Measurements from ENCODE around the gene TTC21A.

Gene TTC21A

DNA sequence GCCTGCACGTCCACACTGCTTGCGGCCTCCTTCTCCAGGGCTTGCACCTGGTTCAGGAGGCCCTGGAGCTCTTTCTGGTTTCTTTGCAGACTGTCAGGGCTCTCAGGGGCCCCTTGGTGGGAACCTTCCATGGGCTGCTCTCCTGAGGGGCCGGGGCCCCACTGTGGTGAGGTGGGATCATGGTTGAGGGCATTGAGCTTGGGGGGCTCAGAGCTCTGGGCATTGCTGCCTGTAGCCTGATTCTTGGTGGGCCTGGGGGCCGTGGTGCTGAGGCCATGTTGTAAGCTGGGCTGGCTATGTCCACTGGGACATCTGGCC lies 77.4 kb downstream of the TTC21A start:
- TF ChIP-seq, protein P1, sequence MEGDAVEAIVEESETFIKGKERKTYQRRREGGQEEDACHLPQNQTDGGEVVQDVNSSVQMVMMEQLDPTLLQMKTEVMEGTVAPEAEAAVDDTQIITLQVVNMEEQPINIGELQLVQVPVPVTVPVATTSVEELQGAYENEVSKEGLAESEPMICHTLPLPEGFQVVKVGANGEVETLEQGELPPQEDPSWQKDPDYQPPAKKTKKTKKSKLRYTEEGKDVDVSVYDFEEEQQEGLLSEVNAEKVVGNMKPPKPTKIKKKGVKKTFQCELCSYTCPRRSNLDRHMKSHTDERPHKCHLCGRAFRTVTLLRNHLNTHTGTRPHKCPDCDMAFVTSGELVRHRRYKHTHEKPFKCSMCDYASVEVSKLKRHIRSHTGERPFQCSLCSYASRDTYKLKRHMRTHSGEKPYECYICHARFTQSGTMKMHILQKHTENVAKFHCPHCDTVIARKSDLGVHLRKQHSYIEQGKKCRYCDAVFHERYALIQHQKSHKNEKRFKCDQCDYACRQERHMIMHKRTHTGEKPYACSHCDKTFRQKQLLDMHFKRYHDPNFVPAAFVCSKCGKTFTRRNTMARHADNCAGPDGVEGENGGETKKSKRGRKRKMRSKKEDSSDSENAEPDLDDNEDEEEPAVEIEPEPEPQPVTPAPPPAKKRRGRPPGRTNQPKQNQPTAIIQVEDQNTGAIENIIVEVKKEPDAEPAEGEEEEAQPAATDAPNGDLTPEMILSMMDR (conservative IDR thresholded peaks at IDR 0.05; ENCODE audit: low read depth, low read length), result no peak
- no peak for DNase-seq (ENCODE audit: low read depth)
- H3K4me3 ChIP-seq (ENCODE audit: low read depth, low read length), result no peak overlapping the region

DNA sequence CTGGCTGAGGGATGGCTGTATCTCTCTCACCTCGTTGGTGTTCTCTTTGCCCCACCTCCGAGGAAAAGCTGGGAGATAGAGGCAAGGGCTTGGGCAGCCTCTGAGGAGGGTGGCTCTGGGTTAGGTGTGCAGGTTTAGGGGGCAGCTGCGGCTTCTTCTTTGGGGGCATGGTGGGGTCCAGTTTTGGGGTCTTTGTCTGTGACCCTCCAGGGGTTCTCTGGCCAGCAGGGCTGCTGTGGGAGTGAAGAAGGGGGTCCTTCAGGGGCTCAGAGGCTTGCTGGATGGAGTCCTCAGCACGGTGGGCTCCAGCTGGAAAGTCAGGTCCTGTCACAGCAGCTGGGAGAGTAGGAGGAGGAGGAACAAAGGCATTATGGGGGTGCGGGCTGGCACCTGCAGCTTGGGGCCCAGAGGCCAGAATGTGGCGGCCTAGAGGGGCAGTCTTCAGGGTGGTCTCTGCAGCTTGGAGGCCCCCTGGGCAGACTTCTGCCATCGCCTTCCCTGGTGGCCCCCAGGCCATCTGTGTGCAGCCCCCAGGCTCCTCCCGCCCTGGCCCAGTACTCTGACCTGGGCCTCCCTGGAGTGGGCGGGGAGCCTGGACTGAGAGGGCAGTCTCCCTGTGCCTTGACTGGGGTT lies 78.0 kb downstream of the TTC21A start:
- no peak overlapping the region for H3K4me3 ChIP-seq (ENCODE audit: low read depth, low read length)
- DNase-seq (ENCODE audit: low read depth), result no peak
- TF ChIP-seq, protein P1 (conservative IDR thresholded peaks at IDR 0.05; ENCODE audit: low read depth, low read length), result no peak

DNA sequence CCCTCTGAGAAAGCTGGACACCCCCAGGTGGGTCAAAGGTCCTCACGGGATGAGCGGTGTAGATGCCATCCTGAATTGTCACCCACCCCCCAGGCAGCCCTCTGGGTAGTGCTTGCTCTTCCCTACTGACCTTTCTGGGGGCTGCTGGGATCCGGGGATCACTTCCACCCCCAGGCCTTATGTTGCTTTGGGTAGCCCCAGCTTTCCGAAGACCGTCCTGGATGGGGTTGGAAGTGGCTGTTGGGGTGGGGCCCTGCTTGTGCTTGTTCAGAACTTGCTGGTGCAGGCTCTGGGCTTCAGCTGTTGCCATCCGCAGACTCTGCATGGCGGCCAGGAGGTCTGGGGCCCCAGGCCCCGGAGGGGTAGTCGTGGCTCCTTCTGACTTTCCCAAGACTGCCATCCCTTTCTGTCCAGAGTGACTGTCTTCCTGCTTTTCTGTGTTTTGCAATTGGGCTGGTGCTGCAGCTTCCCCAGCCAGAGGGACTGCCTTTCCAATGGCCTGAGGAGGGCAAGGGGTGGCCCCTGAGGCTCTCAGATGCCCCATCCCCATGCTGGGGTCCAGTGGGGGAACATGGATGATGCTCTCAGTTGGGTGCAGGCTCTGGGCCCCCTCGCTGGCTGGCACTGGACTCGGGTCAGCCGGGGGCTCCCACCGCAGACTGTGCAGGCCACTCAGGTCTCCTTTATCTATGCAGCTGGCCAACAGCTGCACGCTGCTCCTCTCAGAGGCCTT lies 78.6 kb downstream of the TTC21A start:
- no peak for DNase-seq (ENCODE audit: low read depth)
- TF ChIP-seq, protein P1 (conservative IDR thresholded peaks at IDR 0.05; ENCODE audit: low read depth, low read length), result no peak
- H3K4me3 ChIP-seq (ENCODE audit: low read depth, low read length), result no peak overlapping the region

DNA sequence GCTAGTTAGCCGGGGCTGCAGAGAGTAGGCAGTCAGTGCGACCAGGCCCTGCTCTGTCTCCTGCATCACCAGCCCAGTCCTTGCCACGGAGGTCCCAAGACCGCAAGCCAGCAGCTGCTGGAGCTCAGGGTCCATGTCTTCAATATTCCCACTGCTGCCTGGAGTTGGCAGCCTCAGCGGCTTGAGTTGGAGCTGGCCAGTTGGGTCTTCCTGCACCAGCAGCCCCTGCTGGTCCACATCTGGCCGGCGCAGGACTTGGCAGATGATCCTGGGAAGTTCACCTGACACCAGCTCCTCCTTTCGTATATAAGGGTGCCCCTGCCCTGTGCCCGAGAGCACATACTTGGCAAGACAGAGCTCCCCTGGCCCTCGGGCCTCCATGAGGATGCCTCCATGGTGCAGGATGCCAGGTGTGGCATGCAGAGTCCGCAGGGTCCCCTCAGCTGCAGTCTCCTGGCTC lies 79.2 kb downstream of the TTC21A start:
- H3K4me3 ChIP-seq (ENCODE audit: low read depth, low read length), result no peak overlapping the region
- TF ChIP-seq, protein P1 (conservative IDR thresholded peaks at IDR 0.05; ENCODE audit: low read depth, low read length), result no peak
- no peak for DNase-seq (ENCODE audit: low read depth)

GRCh38 chr3:39187372-39188155 lies 80.1 kb downstream of the TTC21A start:
- DNase-seq (ENCODE audit: low read depth), result no peak
- TF ChIP-seq, protein P1 (conservative IDR thresholded peaks at IDR 0.05; ENCODE audit: low read depth, low read length), result no peak
- no peak overlapping the region for H3K4me3 ChIP-seq (ENCODE audit: low read depth, low read length)
